Activated T-cell treated with anti-CD3 and anti-CD28 coated beads, Interleukin-2, amount 50 U/mL, for 4 hours (primary cell): ENCODE data around the gene PPP2R3A. TPM values are rescaled to one million over a fixed set of nuclear protein-coding genes. Genes with fewer than 3 reads are reported as not detected.
"Not testable (repeated sequence)": the region's sequence is repeated elsewhere in the genome, so short reads cannot be mapped to it uniquely, and the experiment has no call there.

Experiments used
- ATAC-seq, 2 donors: fragments of 200-7000 bp; cut with Tn5 transposase; one replicate each; pipeline ENCODE4 v1.10.0; 2021
- DNase-seq: peaks from one replicate; pipeline ENCODE4 v3.0.0-alpha.2; 2020
- H3K27me3 Mint-ChIP-seq: one replicate; pipeline ENCODE4 v1.8.0; 2021; ENCODE audit warnings: low read depth, mixed read lengths
- H3K36me3 Mint-ChIP-seq: one replicate; pipeline ENCODE4 v1.8.0; 2022; ENCODE audit warnings: mixed read lengths; ENCODE audit not compliant: insufficient read depth
- H3K4me1 Mint-ChIP-seq: one replicate; pipeline ENCODE4 v1.8.0; 2021; ENCODE audit warnings: low read depth, mixed read lengths
- H3K4me3 Mint-ChIP-seq: one replicate; pipeline ENCODE4 v1.8.0; 2021; ENCODE audit warnings: mild to moderate bottlenecking, moderate library complexity, mixed read lengths
- H3K9me3 Mint-ChIP-seq: one replicate; pipeline ENCODE4 v1.8.0; 2021; ENCODE audit warnings: mixed read lengths
- total RNA-seq, 3 donors: library from RNA; stranded (reverse); gene quantifications; one replicate each; pipeline ENCODE4 v1.2.1, GENCODE V29; 2021

The PPP2R3A gene
- total RNA-seq, 3 donors from 2014 or later: 0.03 to 0.46 (median 0.42) TPM

- H3K27me3 Mint-ChIP-seq, H3K4me3 Mint-ChIP-seq, DNase-seq, H3K4me1 Mint-ChIP-seq, H3K36me3 Mint-ChIP-seq, ATAC-seq: not testable (repeated sequence)
- H3K9me3 Mint-ChIP-seq: peaks cover 10% of the 10 kb centered on the region
Measured at GRCh38 chr3:135937766-135938165, 27.8 kb upstream of the PPP2R3A start.

- no peak overlapping the region for H3K4me3 Mint-ChIP-seq
- H3K4me1 Mint-ChIP-seq: no peaks in the 10 kb centered on the region
- H3K27me3 Mint-ChIP-seq: peaks cover 12% of the 10 kb centered on the region
Measured at GRCh38 chr3:135944831-135945230, 20.7 kb upstream of the PPP2R3A start.

GRCh38 chr3:135950941-135951340 lies 14.6 kb upstream of the PPP2R3A start:
- no peak overlapping the region for H3K4me3 Mint-ChIP-seq
- H3K9me3 Mint-ChIP-seq: peaks cover 4% of the 10 kb centered on the region

More at GRCh38 chr3:135944831-135945230, 20.7 kb upstream of the PPP2R3A start:
- DNase-seq: no peak
- H3K36me3 Mint-ChIP-seq: no peaks in the 10 kb centered on the region
- no peak for ATAC-seq
- no peaks in the 10 kb centered on the region for H3K9me3 Mint-ChIP-seq

GRCh38 chr3:135964160-135964955 lies 1.2 kb upstream of the PPP2R3A start:
- Mint-ChIP-seq H3K4me1 (peaks cover 13% of the 10 kb centered on the region), H3K4me3 (peak overlapping the region; percentile 71), H3K27me3 (peaks cover 30% of the 10 kb centered on the region), H3K9me3 (peaks cover 29% of the 10 kb centered on the region), H3K36me3 (no peaks in the 10 kb centered on the region)
- ATAC-seq (no peak), DNase-seq (no peak)

More at GRCh38 chr3:135950941-135951340, 14.6 kb upstream of the PPP2R3A start:
- DNase-seq (no peak), ATAC-seq (no peak)
- Mint-ChIP-seq H3K36me3 (no peaks in the 10 kb centered on the region), H3K27me3 (peaks cover 3% of the 10 kb centered on the region), H3K4me1 (no peaks in the 10 kb centered on the region)

GRCh38 chr3:135965129-135965505 lies 411 bp upstream of the PPP2R3A start:
- Mint-ChIP-seq H3K9me3 (peaks cover 24% of the 10 kb centered on the region), H3K4me1 (peaks cover 13% of the 10 kb centered on the region), H3K27me3 (peaks cover 31% of the 10 kb centered on the region), H3K36me3 (no peaks in the 10 kb centered on the region), H3K4me3 (peak overlapping the region; percentile 71)
- no peak for DNase-seq
- no peak for ATAC-seq

- peaks cover 13% of the 10 kb centered on the region for H3K4me1 Mint-ChIP-seq
- ATAC-seq (peak; percentile 10 to 12), DNase-seq (no peak)
- no peaks in the 10 kb centered on the region for H3K36me3 Mint-ChIP-seq
- peak overlapping the region; percentile 73 for H3K4me3 Mint-ChIP-seq
- peaks cover 13% of the 10 kb centered on the region for H3K9me3 Mint-ChIP-seq
- peaks cover 31% of the 10 kb centered on the region for H3K27me3 Mint-ChIP-seq
Measured at GRCh38 chr3:135966271-135966961, 888 bp downstream of the PPP2R3A start.

GRCh38 chr3:135966962-135967274 lies 1.4 kb downstream of the PPP2R3A start:
- peaks cover 13% of the 10 kb centered on the region for H3K4me1 Mint-ChIP-seq
- H3K27me3 Mint-ChIP-seq: peaks cover 31% of the 10 kb centered on the region
- H3K36me3 Mint-ChIP-seq: no peaks in the 10 kb centered on the region
- H3K4me3 Mint-ChIP-seq: peak overlapping the region; percentile 73
- DNase-seq (no peak), ATAC-seq (no peak)
- H3K9me3 Mint-ChIP-seq: peaks cover 11% of the 10 kb centered on the region

- no peak for DNase-seq
- Mint-ChIP-seq H3K36me3 (no peaks in the 10 kb centered on the region), H3K27me3 (peaks cover 33% of the 10 kb centered on the region)
Measured at GRCh38 chr3:135967867-135968266, 2.3 kb downstream of the PPP2R3A start.

GRCh38 chr3:135970506-135971116 lies 5.1 kb downstream of the PPP2R3A start:
- DNase-seq (no peak), ATAC-seq (no peak)
- Mint-ChIP-seq H3K9me3 (peaks cover 3% of the 10 kb centered on the region), H3K4me3 (no peak overlapping the region), H3K27me3 (peaks cover 30% of the 10 kb centered on the region), H3K4me1 (peaks cover 7% of the 10 kb centered on the region), H3K36me3 (no peaks in the 10 kb centered on the region)

More at GRCh38 chr3:135967867-135968266, 2.3 kb downstream of the PPP2R3A start:
- ATAC-seq: no peak
- Mint-ChIP-seq H3K9me3 (peaks cover 7% of the 10 kb centered on the region), H3K4me1 (peaks cover 13% of the 10 kb centered on the region), H3K4me3 (no peak overlapping the region)

- Mint-ChIP-seq H3K4me1 (no peaks in the 10 kb centered on the region), H3K4me3 (no peak overlapping the region), H3K9me3 (peaks cover 3% of the 10 kb centered on the region), H3K36me3 (no peaks in the 10 kb centered on the region), H3K27me3 (peaks cover 14% of the 10 kb centered on the region)
- DNase-seq: no peak
- ATAC-seq: no peak
Measured at GRCh38 chr3:135973841-135974240, 8.3 kb downstream of the PPP2R3A start.

- no peak for DNase-seq
- ATAC-seq: no peak
- Mint-ChIP-seq H3K9me3 (no peaks in the 10 kb centered on the region), H3K36me3 (no peaks in the 10 kb centered on the region), H3K4me1 (no peaks in the 10 kb centered on the region), H3K27me3 (peaks cover 11% of the 10 kb centered on the region), H3K4me3 (no peak overlapping the region)
Measured at GRCh38 chr3:135975053-135975452, 9.5 kb downstream of the PPP2R3A start.

GRCh38 chr3:135975536-135975935 lies 10.0 kb downstream of the PPP2R3A start:
- no peaks in the 10 kb centered on the region for H3K4me1 Mint-ChIP-seq
- H3K27me3 Mint-ChIP-seq: peaks cover 11% of the 10 kb centered on the region
- no peaks in the 10 kb centered on the region for H3K36me3 Mint-ChIP-seq
- ATAC-seq (no peak), DNase-seq (no peak)
- H3K9me3 Mint-ChIP-seq: no peaks in the 10 kb centered on the region
- H3K4me3 Mint-ChIP-seq: no peak overlapping the region

GRCh38 chr3:135980343-135980742 lies 14.8 kb downstream of the PPP2R3A start:
- Mint-ChIP-seq H3K36me3 (no peaks in the 10 kb centered on the region), H3K4me3 (no peak overlapping the region), H3K27me3 (peaks cover 16% of the 10 kb centered on the region), H3K9me3 (no peaks in the 10 kb centered on the region), H3K4me1 (no peaks in the 10 kb centered on the region)
- DNase-seq: no peak
- ATAC-seq: no peak

GRCh38 chr3:135981701-135982403 lies 16.3 kb downstream of the PPP2R3A start:
- DNase-seq (no peak), ATAC-seq (no peak)
- peaks cover 13% of the 10 kb centered on the region for H3K27me3 Mint-ChIP-seq
- no peaks in the 10 kb centered on the region for H3K36me3 Mint-ChIP-seq
- no peaks in the 10 kb centered on the region for H3K9me3 Mint-ChIP-seq
- H3K4me3 Mint-ChIP-seq: no peak overlapping the region
- no peaks in the 10 kb centered on the region for H3K4me1 Mint-ChIP-seq
